ENCODE measurements around the gene SPEN.

GRCh38 chr1:15867288-15867687, 19.8 kb downstream of the SPEN start:
- TF ChIP-seq CEBPB (IDR thresholded peaks at IDR 0.05; ENCODE audit: borderline replicate concordance in 1 of 2, low read depth in 2 of 2, low read length in 2 of 2) (no peak), NR2F1 (conservative IDR thresholded peaks at IDR 0.05) (no peak), NFYA (IDR thresholded peaks at IDR 0.05; ENCODE audit: borderline replicate concordance, low read depth, low read length) (no peak)
- TF ChIP-seq, protein P1, sequence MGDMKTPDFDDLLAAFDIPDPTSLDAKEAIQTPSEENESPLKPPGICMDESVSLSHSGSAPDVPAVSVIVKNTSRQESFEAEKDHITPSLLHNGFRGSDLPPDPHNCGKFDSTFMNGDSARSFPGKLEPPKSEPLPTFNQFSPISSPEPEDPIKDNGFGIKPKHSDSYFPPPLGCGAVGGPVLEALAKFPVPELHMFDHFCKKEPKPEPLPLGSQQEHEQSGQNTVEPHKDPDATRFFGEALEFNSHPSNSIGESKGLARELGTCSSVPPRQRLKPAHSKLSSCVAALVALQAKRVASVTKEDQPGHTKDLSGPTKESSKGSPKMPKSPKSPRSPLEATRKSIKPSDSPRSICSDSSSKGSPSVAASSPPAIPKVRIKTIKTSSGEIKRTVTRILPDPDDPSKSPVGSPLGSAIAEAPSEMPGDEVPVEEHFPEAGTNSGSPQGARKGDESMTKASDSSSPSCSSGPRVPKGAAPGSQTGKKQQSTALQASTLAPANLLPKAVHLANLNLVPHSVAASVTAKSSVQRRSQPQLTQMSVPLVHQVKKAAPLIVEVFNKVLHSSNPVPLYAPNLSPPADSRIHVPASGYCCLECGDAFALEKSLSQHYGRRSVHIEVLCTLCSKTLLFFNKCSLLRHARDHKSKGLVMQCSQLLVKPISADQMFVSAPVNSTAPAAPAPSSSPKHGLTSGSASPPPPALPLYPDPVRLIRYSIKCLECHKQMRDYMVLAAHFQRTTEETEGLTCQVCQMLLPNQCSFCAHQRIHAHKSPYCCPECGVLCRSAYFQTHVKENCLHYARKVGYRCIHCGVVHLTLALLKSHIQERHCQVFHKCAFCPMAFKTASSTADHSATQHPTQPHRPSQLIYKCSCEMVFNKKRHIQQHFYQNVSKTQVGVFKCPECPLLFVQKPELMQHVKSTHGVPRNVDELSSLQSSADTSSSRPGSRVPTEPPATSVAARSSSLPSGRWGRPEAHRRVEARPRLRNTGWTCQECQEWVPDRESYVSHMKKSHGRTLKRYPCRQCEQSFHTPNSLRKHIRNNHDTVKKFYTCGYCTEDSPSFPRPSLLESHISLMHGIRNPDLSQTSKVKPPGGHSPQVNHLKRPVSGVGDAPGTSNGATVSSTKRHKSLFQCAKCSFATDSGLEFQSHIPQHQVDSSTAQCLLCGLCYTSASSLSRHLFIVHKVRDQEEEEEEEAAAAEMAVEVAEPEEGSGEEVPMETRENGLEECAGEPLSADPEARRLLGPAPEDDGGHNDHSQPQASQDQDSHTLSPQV (IDR thresholded peaks at IDR 0.05), result no peak
